Suprapubic skin (tissue), 4 donors: ENCODE results near the gene HMCES. TPM values are rescaled to one million over a fixed set of nuclear protein-coding genes. Genes with fewer than 3 reads are reported as not detected.

Experiments
- DNase-seq, 2 donors: peaks; one replicate each; pipeline ENCODE4 v3.0.0-alpha.2; 2019; ENCODE audit warnings: low spot score in 2 of 2
- H3K27ac ChIP-seq: fragments of 200-600 bp; sonication (generic); one replicate; pipeline ENCODE4 v1.5.1; 2019
- H3K27me3 ChIP-seq: fragments of 200-600 bp; sonication (generic); one replicate; pipeline ENCODE4 v1.5.1; 2019
- H3K36me3 ChIP-seq: fragments of 200-600 bp; sonication (generic); one replicate; pipeline ENCODE4 v1.5.1; 2019
- H3K4me1 ChIP-seq: fragments of 200-600 bp; sonication (generic); one replicate; pipeline ENCODE4 v1.5.1; 2019
- H3K4me3 ChIP-seq: fragments of 200-600 bp; sonication (generic); one replicate; pipeline ENCODE4 v1.5.1; 2019; ENCODE audit warnings: mild to moderate bottlenecking
- H3K9me3 ChIP-seq: fragments of 200-600 bp; sonication (generic); one replicate; pipeline ENCODE4 v1.5.1; 2019
- CTCF ChIP-seq, 2 donors: fragments of 200-600 bp in 1 of 2; fragments of 450-650 bp in 1 of 2; sonication (generic) in 1 of 2; IDR thresholded peaks; one replicate each; pipeline ENCODE4 v1.5.1; 2016 to 2019; ENCODE audit warnings: antibody characterized with exemption in 2 of 2, mild to moderate bottlenecking in 1 of 2, moderate library complexity in 1 of 2
- EP300 ChIP-seq: sonication (generic); formaldehyde crosslinking; IDR thresholded peaks from one replicate; pipeline ENCODE4 v1.6.1; 2017; ENCODE audit warnings: antibody characterized with exemption
- POLR2A ChIP-seq, 2 donors: fragments of 450-650 bp; IDR thresholded peaks; one replicate each; pipeline ENCODE4 v1.6.1; 2017; ENCODE audit warnings: antibody characterized with exemption in 2 of 2, mild to moderate bottlenecking in 2 of 2, moderate library complexity in 2 of 2
- POLR2AphosphoS5 ChIP-seq, 3 donors: sonication (generic); formaldehyde crosslinking; IDR thresholded peaks; one replicate each; pipeline ENCODE4 v1.6.1; 2017; ENCODE audit warnings: antibody characterized with exemption in 3 of 3
- WGBS: methylation state at CpG from one replicate; pipeline ENCODE4 v1.1.5; 2018; 5-methylcytosine and 5-hydroxymethylcytosine counted together
- total RNA-seq, 4 donors: library from RNA; depleted of rRNA; stranded (reverse); fragments of >200 nt; gene quantifications; one replicate each; pipeline ENCODE4 v1.1.0, GENCODE V29; 2016

HMCES gene
- total RNA-seq, 4 donors from 2014 or later, result 25.1 to 34.5 (median 32.7) TPM

- 0% methylated on average over 13 of the region's 82 CpGs for whole genome bisulfite sequencing
- Histone ChIP-seq H3K9me3 (no peaks in the 10 kb centered on the region), H3K27ac (peak overlapping the region; percentile 93), H3K4me1 (peaks cover 16% of the 10 kb centered on the region), H3K36me3 (peaks cover 30% of the 10 kb centered on the region), H3K27me3 (no peaks in the 10 kb centered on the region), H3K4me3 (peak overlapping the region; percentile 98)
- TF ChIP-seq EP300 (no peak), POLR2AphosphoS5 (IDR thresholded peaks at IDR 0.05) (no peak), POLR2A (IDR thresholded peaks at IDR 0.05) (no peak), CTCF (IDR thresholded peaks at IDR 0.05) (no peak)
- DNase-seq, result peak in 1 of 2 donors; percentile 72
Measured at GRCh38 chr3:129278966-129279906, 566 bp downstream of the HMCES start.

- peak overlapping the region; percentile 98 for H3K4me3 ChIP-seq
- no peak for TF ChIP-seq CTCF (IDR thresholded peaks at IDR 0.05)
- H3K36me3 ChIP-seq, result peaks cover 20% of the 10 kb centered on the region
- no peak overlapping the region for H3K27ac ChIP-seq
- DNase-seq, result no peak
- no peaks in the 10 kb centered on the region for H3K27me3 ChIP-seq
- 85% methylated on average over 2 of the region's 2 CpGs for WGBS
- H3K9me3 ChIP-seq, result no peaks in the 10 kb centered on the region
- peaks cover 16% of the 10 kb centered on the region for H3K4me1 ChIP-seq
Measured at GRCh38 chr3:129280183-129280582, 1.5 kb downstream of the HMCES start.

- no peak overlapping the region for H3K27ac ChIP-seq
- no peak for DNase-seq
- WGBS, result 79% methylated on average over 5 of the region's 5 CpGs
- H3K4me3 ChIP-seq, result no peak overlapping the region
- H3K4me1 ChIP-seq, result peaks cover 16% of the 10 kb centered on the region
- no peaks in the 10 kb centered on the region for H3K9me3 ChIP-seq
- no peak for TF ChIP-seq EP300
- no peak for TF ChIP-seq CTCF (IDR thresholded peaks at IDR 0.05)
- TF ChIP-seq POLR2AphosphoS5 (IDR thresholded peaks at IDR 0.05), result no peak
- TF ChIP-seq POLR2A (IDR thresholded peaks at IDR 0.05), result no peak
- H3K36me3 ChIP-seq, result peaks cover 6% of the 10 kb centered on the region
- H3K27me3 ChIP-seq, result no peaks in the 10 kb centered on the region
Measured at GRCh38 chr3:129281726-129282125, 3.1 kb downstream of the HMCES start.

GRCh38 chr3:129282727-129283327 lies 4.2 kb downstream of the HMCES start:
- DNase-seq, result no peak
- Histone ChIP-seq H3K27me3 (no peaks in the 10 kb centered on the region), H3K9me3 (no peaks in the 10 kb centered on the region), H3K4me3 (no peak overlapping the region), H3K36me3 (no peaks in the 10 kb centered on the region), H3K27ac (no peak overlapping the region), H3K4me1 (peaks cover 14% of the 10 kb centered on the region)
- 65% methylated on average over 6 of the region's 6 CpGs for WGBS
- TF ChIP-seq POLR2AphosphoS5 (IDR thresholded peaks at IDR 0.05) (no peak), EP300 (no peak), POLR2A (IDR thresholded peaks at IDR 0.05) (no peak), CTCF (IDR thresholded peaks at IDR 0.05) (no peak)

- no peak overlapping the region for H3K27ac ChIP-seq
- H3K36me3 ChIP-seq, result peaks cover 15% of the 10 kb centered on the region
- H3K27me3 ChIP-seq, result no peaks in the 10 kb centered on the region
- DNase-seq, result no peak
- H3K9me3 ChIP-seq, result no peaks in the 10 kb centered on the region
- H3K4me3 ChIP-seq, result no peak overlapping the region
- TF ChIP-seq POLR2A (IDR thresholded peaks at IDR 0.05) (no peak), EP300 (no peak), POLR2AphosphoS5 (IDR thresholded peaks at IDR 0.05) (no peak), CTCF (IDR thresholded peaks at IDR 0.05) (no peak)
- 80% methylated on average over 2 of the region's 2 CpGs for WGBS
- no peaks in the 10 kb centered on the region for H3K4me1 ChIP-seq
Measured at GRCh38 chr3:129286081-129286480, 7.4 kb downstream of the HMCES start.
